Fibroblast of skin of right biceps (primary cell): Measurements from ENCODE around the gene KIF25.
A peak's percentile ranks its signal among the peaks of the same experiment; 100 is the strongest.
"Not testable (repeated sequence)": the region's sequence is repeated elsewhere in the genome, so short reads cannot be mapped to it uniquely, and the experiment has no call there.

Experiments
- DNase-seq: peaks from one replicate; pipeline ENCODE4 v3.0.0-alpha.2; 2013

Gene KIF25

DNA sequence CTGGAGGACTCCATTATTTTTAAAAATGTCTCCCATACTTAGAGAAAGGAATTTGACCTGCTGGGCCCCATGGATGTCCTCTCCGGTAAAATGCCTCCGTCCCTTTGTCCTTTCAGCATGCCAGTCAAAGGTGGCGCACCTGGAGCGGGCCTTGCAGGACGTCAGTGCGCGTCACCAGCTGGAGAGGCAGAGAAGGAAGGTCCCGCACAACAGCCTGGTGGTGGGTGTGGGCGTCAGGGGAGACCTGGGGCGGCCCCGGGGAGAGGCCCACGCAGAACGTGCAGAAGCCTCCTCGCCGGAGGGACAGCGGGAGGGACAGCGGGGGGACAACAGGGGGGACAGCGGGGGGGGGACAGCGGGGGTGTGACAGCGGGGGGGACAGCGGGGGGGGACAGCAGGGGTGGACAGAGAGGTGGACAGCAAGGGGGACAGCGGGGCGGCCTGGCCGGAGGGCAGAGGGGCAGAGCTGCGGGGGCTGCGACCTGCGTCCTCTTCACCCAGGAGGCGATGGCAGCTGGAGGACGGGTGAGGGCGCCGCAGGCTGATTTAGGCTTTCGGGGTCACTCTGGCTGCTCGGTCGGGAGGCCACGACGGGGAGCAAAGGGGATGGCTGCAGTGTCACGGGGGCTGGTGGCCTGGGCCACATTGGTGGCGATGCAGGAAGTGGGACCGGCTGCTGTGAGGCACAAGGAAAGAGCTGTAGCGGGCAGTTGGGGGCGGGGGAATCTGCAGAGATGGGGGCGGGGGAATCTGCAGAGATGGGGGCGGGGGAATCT lies 859 bp upstream of the KIF25 start:
- no peak for DNase-seq

DNA sequence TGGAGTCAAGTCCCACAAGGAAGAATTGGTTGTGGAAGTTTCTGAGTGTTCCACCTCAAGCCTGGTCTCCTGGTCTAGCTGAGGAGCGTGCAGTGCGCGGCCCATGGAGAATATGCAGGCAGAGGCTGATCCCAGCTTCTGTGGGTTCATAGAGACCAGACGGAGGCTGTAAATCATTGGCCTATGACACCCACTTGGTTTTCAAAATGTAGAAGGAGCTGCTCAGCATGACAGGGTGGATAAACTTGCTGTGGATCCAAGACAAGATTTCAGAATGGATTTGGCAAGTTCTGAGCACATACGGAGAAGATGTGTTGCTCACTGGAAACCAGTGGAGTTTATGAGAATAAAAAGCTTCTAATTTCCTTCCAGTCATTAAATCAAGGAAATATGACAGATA lies 744 bp downstream of the KIF25 start:
- DNase-seq = peak; percentile 37

DNA sequence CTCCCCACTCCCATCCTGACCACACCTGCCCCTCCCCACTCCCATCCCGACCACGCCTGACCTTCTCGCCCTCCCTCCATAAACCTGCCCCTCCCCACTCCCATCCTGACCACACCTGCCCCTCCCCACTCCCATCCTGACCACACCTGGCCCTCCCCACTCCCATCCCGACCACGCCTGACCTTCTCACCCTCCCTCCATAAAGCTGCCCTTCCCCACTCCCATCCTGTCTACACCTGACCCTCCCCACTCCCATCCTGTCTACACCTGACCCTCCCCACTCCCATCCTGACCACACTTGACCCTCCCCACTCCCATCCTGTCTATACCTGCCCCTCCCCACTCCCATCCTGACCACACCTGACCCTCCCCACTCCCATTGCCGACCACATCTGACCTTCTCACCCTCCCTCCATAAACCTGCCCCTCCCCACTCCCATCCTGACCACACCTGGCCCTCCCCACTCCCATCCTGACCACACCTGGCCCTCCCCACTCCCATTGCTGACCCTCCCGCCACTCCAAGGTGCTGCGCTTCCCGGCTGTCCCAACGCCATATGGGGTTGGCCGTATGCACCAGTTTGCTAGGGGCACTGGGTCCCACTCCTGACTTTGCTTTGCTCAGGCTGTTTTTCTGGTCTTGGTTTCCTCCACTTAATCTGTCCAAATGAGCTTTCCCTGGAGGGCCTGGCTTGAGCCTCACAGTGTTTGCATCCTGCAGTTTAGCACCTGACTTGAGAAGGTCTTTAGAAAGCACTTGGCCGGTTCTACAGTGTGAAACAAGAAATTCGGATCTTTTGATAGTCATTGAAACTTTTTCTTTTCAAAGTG lies 2.9 kb downstream of the KIF25 start:
- no peak for DNase-seq

DNA sequence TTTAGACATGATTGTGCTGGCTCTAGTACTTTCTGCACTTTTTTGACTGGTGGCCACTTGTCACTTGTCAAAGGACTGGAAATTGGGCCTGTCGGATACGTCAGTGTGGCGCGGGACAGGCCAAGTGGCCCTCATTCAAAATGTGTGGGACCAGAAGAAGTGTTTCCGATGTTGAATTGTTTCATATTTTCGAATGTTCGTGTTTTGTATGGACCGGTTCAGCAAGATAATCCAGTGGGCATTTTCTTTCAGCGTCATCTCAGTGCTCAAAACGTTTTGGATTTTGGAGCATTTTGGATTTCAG lies 3.5 kb downstream of the KIF25 start:
- DNase-seq = no peak

DNA sequence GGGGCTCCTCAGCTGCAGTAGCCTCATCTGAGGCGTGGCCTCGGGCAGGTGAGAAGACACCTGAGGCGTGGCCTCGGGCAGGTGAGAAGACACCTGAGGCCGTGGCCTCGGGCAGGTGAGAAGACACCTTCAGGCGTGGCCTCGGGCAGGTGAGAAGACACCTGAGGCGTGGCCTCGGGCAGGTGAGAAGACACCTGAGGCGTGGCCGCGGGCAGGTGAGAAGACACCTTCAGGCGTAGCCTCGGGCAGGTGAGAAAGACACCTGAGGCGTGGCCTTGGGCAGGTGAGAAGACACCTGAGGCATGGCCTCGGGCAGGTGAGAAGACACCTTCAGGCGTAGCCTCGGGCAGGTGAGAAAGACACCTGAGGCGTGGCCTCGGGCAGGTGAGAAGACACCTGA lies 4.0 kb downstream of the KIF25 start:
- DNase-seq = not testable (repeated sequence)

DNA sequence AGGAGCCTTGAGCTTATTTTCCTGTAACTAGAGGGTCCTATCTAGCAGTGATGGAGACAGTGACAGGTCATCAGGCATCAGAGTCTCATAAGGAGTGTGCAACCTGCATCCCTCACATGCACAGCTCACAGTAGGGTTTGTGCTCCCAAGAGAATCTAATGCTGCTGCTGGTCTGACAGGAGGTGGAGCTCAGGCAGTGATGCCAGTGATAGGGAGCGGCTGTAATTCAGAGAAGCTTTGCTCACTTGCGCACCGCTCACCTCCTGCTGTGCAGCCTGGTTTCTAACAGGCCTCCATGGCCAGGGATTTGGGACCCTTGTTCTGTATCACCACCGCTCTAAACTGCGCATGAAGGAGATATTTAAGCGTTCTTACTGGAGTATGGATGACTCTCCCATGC lies 5.3 kb downstream of the KIF25 start:
- DNase-seq = no peak

DNA sequence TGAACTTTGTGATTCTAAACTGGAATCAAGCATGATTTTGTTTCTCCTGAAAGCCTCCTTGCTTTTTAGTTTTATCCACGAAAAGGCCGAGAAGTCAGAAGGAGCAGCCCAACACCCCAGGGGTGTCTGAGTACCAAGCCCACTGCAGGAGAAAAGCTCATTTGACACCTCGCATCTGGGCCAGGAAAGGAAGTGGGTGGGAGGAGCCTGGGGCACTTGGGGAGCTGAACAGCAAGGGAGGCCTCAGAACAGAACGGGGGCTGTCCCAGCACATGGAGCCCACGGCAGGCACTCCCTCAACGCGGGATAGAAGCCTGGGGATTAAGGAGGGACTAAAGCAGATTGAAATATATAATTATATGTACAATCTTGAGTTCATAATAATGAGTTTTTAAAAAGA lies 6.6 kb downstream of the KIF25 start:
- no peak for DNase-seq

DNA sequence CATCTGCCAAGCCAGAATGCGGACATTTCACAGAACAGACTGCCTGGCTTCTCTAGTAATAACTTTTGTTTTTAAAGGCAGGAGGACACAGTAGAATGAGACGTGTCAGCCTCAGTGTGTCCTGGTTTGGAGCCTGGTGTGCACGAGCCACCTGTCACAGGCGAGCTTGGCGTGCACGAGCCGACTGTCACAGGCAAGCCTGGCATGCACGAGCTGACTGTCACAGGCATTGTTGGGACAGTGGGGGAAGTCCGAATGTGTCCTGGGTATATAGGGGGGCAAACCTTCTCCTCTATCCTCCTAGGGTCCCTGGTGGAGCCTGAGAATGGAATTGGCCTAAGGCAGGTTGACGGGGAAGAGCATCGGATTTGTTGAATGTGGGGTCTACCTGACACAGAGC lies 7.5 kb downstream of the KIF25 start:
- no peak for DNase-seq

DNA sequence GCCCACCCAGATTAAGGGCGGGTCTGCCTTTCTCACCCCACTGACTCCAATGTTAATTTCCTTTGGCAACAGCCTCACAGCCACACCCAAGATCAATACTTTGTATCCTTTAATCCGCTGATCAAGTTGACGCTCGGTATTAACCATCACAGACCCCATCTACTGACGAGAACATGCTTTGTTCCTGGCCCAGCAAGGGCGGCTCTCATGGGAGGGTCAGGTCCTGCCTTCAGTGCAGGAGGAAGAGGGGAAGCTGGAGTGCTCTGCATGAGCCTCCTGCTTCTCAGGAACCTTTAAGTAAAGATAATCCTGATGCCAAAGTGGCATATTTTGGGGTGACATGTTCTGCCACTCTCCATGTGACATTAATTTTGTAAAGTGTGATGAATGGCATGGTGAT lies 8.3 kb downstream of the KIF25 start:
- DNase-seq = no peak

DNA sequence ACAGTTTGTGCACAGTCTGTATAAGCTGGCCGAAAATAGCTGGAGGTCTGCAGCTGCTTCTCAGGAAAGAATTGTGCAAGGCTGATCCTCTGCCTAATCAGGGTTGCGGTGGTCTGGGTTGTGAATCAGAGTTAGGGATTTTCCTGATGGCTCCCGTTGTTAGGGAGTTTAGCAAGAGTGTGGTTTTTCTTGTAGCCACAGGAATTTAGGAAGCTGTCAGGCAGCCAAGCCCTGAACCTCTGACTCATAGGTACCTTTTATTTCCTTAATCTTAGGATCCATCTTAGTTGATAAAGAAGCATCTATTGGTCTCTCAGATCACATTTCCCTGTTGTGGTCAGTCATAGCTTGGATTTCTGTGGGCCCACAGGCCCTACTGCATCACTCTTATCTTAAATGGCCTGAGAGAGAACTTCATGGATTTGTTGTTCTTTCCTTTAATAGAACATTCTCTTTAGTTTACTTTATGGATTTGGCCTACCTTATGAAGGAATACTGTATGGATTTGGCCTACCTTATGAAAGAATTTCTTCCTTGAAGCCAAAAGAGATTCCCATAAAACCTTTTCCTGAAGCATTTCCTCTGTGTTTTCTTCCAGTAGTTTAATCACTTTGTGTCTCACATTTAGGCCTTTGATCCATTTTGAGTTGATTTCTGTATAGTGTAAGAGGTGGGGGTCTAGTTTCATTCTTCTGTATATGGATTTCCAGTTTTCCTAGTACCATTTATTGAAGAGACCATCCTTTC lies 10.3 kb downstream of the KIF25 start:
- DNase-seq = peak; percentile 99

DNA sequence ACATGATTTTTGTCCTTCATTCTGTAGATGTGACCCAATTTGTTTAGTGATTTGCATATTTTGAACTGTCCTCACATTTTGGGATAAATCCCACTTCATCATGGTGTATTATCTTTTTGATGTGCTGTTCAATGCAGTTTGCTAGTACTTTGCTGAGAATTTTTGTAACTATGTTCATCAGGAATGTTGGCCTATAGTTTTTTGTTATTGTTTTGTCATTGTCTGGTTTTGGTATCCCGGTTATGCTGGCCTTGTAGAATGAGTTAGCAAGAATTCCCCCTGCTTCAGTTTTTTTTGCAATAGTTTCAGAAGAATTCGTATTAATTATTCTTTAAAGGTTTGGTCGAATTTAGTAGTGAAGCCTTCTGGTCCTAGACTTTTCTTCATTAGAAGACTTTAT lies 11.9 kb downstream of the KIF25 start:
- DNase-seq = peak; percentile 53

DNA sequence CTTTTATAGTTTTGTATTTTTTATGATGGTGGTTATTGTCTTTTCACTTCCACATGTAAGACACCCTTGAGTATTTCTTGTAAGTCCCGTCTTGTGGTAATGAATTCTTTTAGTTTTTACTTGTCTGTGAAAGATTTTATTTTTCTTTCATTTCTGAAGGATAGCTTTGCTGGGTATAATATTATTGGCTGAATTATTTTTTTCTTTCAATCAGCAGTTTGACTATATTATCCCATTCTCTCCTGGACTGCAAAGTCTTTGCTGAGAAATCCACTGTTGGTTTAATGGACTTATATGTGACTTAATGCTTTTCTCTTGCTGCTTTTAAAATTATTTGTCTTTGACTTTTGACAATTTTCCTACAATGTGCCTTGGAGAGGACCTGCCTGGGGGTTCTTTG lies 13.8 kb downstream of the KIF25 start:
- DNase-seq = no peak

DNA sequence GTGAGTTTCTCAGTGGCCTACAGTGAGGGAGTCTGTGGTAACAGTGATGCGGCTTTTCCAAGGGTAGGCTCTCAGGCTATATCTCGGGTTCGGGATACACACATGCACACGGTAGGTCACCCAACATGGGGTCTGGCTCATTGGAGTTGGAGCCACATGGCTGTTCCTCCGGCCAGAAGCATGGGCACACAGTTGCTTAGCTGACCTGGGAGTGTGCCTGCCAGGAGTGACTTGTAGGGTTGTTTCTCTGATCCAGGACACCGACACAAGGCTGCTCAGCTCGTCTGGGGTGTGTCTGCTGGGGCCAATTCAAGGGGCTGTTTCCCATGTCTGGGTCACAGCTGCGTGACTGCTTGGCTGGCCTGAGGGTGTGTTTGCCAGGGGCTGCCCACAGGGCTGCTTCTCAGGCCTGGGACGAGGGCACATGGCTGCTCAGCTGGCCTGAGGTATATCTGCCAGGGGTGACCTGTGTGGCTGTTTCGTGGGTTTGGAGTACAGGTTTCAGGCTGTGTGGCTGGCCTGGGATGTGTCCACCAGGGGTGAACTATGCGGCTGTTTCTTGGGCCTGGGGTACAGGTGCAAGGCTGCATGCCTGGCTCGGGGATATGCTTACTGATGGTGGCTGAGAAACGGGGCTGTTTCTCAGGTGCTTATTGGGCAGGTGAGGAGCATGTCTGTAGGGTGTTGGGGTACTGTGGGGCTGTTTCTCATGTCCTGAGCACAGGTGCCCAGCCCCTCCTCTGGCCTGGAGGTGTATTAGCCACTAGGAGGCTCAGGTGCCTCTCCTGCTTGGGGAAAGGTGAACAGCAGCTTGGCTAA lies 15.2 kb downstream of the KIF25 start:
- DNase-seq = no peak

DNA sequence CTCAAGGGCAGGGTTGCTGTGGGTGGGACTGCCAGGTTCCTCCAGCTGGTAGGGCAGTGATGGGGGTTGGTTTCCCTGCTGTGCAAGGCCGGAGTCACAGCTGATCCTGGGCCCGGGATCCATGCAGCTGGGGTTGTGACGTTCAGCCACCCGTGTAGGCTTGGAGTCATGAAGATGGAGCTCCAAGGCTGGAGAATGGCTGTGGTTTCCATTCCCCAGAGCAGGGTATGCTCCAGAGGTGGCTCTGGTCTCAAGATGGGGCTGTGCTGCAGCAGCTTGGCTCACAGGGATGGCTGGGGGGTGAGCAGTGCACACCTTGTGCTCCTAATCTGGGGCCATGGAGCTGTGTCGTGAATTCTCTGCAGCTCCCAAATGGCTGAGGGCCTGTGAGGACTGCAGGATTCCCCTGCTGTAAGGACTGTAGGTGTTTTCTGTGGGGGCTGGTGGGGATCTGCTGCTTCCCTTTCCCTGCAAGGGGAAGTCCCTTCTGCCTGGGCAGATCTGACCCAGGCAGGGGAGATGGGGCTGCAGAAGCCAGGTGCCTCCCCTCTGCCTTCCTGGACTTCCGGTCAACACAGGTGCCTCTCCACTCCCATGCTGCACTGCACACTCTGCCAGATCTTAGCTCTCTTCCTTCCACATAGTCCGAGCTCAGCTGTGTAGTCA lies 15.9 kb downstream of the KIF25 start:
- DNase-seq = no peak

DNA sequence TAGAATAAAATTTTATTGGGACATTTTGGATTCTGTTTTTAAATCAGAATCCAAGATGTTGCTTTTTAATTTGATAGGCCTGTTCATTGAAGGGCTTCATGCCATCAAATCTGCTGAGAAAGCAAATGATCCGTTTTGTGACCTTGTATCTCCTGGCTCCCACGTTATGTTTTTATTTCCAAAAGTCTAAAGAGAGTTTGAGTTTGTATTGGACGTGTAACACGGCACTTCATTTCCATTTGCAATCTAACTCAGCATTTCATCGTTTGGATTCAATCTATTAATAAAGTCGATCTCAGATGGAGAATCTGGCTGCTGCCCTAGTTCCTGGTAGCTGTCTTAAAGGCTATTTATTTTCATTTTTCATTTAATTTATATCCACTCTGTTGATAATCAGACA lies 17.0 kb downstream of the KIF25 start:
- DNase-seq = no peak

DNA sequence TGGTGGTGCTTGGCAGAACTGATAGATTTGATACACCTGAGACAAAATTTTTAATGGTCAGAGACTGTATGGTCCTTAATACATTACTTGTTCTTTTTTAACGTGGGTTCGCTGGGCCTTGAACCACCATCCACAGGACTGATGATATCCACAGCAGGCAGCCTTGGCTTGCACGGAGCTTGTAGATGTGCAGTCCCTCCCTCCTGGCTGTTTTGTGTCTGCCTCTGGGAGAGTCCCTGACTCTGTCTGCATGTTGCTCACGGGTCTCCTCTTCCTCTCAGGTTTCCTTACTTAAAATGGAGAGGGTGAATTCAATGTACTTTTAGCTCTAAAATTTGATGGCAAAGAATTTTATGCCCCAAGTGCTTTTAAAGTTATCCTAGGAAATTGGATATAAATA lies 17.5 kb downstream of the KIF25 start:
- DNase-seq = no peak

DNA sequence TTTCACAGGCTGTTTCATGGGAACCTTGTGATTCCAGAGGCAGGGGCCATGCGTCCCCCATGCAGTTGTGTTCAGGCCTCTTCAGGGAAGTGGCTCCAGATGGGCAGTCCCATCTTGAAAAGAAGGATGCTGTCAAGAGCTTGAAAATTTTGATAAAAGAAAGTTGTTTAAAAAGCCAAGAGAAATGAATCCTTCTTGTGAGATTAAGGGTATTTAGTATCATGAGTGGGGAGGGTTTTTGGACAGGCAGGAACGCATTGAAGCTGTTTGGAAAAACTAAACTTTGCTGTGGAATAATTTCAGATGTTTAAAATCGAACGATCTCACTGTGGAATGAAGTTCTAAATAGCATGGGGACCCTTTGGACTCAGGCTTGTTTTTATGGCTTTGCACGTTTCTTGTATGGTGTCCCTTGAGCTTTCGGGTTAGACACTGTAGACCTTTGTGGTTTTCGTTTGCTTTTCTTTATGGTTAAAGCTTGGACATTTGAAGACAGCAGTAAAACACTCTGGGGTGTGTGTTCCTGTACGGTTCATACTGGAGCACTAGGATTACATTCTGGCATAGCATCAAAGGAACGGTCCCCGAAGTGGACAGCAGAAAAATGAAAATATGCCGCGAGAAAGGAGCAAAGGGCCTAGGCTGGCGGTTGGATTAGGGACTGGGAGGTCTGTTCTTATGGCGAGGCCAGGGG lies 18.2 kb downstream of the KIF25 start:
- peak; percentile 24 for DNase-seq

DNA sequence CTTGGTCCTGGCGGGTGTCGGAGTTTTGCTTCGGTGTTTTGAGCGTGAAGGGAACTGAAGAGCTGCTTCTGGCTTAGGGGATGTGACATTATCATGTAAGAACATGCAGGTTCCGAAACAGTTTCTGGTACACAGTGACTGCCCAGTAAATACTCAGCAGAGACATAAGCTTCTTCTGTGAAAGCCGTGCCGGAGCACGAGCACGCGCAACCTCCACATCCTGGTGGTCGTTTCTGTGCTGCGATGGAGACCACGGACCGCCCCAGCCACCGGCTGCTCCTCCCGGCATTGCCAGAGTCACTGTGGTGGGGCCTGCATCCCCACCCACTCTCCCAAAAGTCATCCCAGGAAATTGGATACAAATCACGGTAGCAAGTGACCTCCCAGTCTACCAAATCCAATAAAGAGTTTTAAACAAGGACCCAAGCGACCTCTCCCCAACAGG lies 18.7 kb downstream of the KIF25 start:
- DNase-seq = no peak

DNA sequence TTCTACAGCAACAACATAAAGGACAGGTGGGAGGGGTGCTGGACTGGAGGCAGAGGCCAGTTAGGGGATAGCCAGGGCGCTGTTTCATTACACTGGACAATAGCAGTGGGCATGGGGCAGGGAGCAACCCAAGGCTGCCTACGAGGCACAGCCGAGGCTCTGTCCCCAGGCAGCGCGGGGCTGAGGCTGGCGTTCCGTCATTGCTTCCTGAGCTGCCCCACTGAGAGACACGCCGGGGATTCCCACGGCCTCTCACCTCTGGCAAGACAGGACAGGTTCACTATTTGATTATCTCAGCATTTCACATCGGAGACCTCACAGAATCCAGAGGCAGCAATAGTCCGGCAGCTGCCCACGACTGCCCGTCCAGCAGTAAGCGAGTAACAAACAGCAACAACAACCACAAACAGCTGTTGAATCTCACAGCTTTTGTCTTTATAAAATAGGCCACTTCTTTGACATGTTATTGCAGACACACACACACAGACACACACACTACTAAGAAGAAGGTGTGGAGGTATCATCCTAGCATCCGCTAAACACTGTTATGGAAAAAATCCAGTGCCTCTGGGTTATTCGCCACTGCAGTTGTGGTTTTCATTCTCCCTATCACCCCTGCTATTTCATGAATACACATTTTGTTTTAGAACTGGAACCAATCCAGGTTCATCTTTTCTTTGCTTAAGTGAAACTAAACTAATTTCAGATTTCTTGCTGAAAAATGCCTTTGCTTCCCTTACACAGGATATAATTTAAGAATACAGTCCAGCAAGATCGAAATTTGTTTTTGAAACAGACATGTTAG lies 19.5 kb downstream of the KIF25 start:
- no peak for DNase-seq

DNA sequence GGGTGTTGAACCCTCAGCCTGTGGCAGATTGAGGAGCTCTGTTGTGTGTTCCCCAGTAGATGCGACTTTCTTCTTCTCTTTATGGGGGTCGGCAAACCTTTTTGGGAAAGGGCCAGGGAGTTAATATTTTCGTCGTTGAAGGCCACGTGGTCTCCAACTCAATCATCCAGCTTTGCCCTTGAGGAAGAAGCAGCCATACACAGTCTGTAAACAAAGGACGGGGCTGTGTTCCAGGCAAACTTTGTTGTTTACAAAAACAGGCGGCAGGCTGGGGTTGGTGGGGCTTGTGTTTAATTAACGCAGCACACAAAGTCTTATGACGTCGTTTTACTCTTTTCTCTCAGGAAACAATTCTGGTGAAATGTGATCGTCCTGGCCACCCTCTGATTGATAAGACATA lies 20.2 kb downstream of the KIF25 start:
- DNase-seq = no peak

DNA sequence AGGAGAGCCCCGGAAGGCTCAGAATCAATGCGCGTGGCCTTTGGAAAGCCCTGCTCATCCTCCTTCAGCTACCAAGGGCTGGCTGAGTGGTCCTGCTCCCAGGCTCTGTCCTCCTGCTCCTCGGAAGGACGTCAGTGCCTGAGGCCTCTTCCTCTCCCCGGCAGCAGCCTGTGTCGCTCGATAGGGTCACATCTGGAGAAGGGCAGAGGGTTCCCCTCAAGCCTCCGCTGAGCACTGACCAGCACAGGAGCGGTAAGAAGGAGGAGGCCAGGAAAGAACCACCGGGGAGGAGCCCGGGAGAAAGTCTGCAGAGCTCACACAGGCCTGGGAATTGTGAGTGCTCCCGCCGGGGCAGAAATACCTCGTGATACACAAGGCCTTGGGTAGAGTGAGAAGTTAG lies 21.2 kb downstream of the KIF25 start:
- no peak for DNase-seq
